ENCODE measurements around the gene PROK2. TPM values are rescaled to one million over a fixed set of nuclear protein-coding genes. Genes with fewer than 3 reads are reported as not detected.

Gene PROK2
- total RNA-seq, 1 donor from 2014 or later = 2.1 TPM

GRCh38 chr3:71801986-71802385, 17.0 kb upstream of the PROK2 start:
- Histone ChIP-seq H2AFZ (replicated peaks) (peak overlapping the region; percentile 26), H3K79me2 (ENCODE audit: low read depth) (no peaks in the 10 kb centered on the region), H3K9ac (no peak overlapping the region), H4K20me1 (ENCODE audit: low read depth) (no peaks in the 10 kb centered on the region), H3K4me2 (no peak overlapping the region), H3K27me3 (no peaks in the 10 kb centered on the region), H3K4me1 (peaks cover 4% of the 10 kb centered on the region), H3K9me3 (ENCODE audit: low read depth) (no peaks in the 10 kb centered on the region), H3K36me3 (no peaks in the 10 kb centered on the region), H3K27ac (no peak overlapping the region), H3K4me3 (no peak overlapping the region), H3F3A (ENCODE audit: low read depth) (no peaks in the 10 kb centered on the region)
- Mint-ChIP-seq H3K36me3 (no peaks in the 10 kb centered on the region), H3K4me3 (no peak overlapping the region), H3K27me3 (ENCODE audit: insufficient read depth, low read depth) (no peaks in the 10 kb centered on the region), H3K9me3 (no peaks in the 10 kb centered on the region), H3K27ac (no peak overlapping the region), H3K4me1 (peaks cover 4% of the 10 kb centered on the region)
- no peak for DNase-seq (ENCODE audit: low spot score)
- TF ChIP-seq EZH2phosphoT487 (IDR thresholded peaks at IDR 0.05) = no peak
- TF ChIP-seq EZH2 (IDR thresholded peaks at IDR 0.05) = no peak
- no peak for TF ChIP-seq CTCF (IDR thresholded peaks at IDR 0.05)

GRCh38 chr3:71800023-71800422, 15.1 kb upstream of the PROK2 start:
- Mint-ChIP-seq H3K27me3 (ENCODE audit: insufficient read depth, low read depth) (no peaks in the 10 kb centered on the region), H3K27ac (no peak overlapping the region), H3K9me3 (no peaks in the 10 kb centered on the region), H3K4me1 (peaks cover 4% of the 10 kb centered on the region), H3K4me3 (no peak overlapping the region), H3K36me3 (no peaks in the 10 kb centered on the region)
- Histone ChIP-seq H3K4me2 (no peak overlapping the region), H3F3A (ENCODE audit: low read depth) (no peaks in the 10 kb centered on the region), H3K27ac (no peak overlapping the region), H2AFZ (replicated peaks) (no peak overlapping the region), H4K20me1 (ENCODE audit: low read depth) (no peaks in the 10 kb centered on the region), H3K36me3 (no peaks in the 10 kb centered on the region), H3K9me3 (ENCODE audit: low read depth) (no peaks in the 10 kb centered on the region), H3K9ac (no peak overlapping the region), H3K27me3 (no peaks in the 10 kb centered on the region), H3K79me2 (ENCODE audit: low read depth) (no peaks in the 10 kb centered on the region), H3K4me1 (peaks cover 4% of the 10 kb centered on the region), H3K4me3 (no peak overlapping the region)
- TF ChIP-seq EZH2 (IDR thresholded peaks at IDR 0.05) (no peak), CTCF (IDR thresholded peaks at IDR 0.05) (no peak), EZH2phosphoT487 (IDR thresholded peaks at IDR 0.05) (no peak)
- DNase-seq (ENCODE audit: low spot score) = no peak

DNA sequence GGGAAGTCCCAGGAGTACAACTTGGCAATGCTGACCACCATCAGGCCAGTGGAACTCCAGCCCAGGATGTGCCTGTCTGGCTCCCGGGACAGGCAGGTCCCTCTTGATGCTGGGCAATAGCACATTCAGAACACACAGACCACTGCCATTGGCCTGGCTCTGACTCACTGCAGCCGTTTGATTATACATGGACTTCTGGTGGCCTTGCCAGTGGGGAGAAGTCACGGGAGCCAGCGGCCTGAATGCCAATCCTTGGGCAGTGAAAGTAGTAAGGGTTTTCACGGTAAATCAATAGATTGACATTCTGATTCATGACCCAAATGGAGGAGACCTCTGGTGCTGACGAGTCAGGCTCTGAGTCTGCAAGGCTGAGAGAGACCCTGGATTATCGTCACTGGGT, 12.5 kb upstream of the PROK2 start:
- no peaks in the 10 kb centered on the region for H3K27me3 Mint-ChIP-seq (ENCODE audit: insufficient read depth, low read depth)
- H3K4me3 Mint-ChIP-seq = no peak overlapping the region
- Histone ChIP-seq H3F3A (ENCODE audit: low read depth) (no peaks in the 10 kb centered on the region), H3K4me2 (no peak overlapping the region), H3K79me2 (ENCODE audit: low read depth) (no peaks in the 10 kb centered on the region), H3K9me3 (ENCODE audit: low read depth) (no peaks in the 10 kb centered on the region), H3K4me1 (peaks cover 4% of the 10 kb centered on the region), H3K9ac (no peak overlapping the region), H3K4me3 (no peak overlapping the region), H4K20me1 (ENCODE audit: low read depth) (no peaks in the 10 kb centered on the region), H2AFZ (replicated peaks) (no peak overlapping the region), H3K27ac (no peak overlapping the region), H3K36me3 (no peaks in the 10 kb centered on the region), H3K27me3 (no peaks in the 10 kb centered on the region)
- H3K36me3 Mint-ChIP-seq = no peaks in the 10 kb centered on the region
- TF ChIP-seq EZH2 (IDR thresholded peaks at IDR 0.05) (no peak), CTCF (IDR thresholded peaks at IDR 0.05) (no peak), EZH2phosphoT487 (IDR thresholded peaks at IDR 0.05) (no peak)
- no peaks in the 10 kb centered on the region for H3K9me3 Mint-ChIP-seq
- H3K27ac Mint-ChIP-seq = no peak overlapping the region
- DNase-seq (ENCODE audit: low spot score) = no peak
- H3K4me1 Mint-ChIP-seq = peaks cover 2% of the 10 kb centered on the region
